ENCODE data around the gene ANKRD6.
A peak's percentile ranks its signal among the peaks of the same experiment; 100 is the strongest.

The ANKRD6 gene

GRCh38 chr6:89566930-89567629 lies 134.1 kb downstream of the ANKRD6 start:
- DNase-seq: no peak

- no peak for DNase-seq
Observed at GRCh38 chr6:89567630-89568390, 134.9 kb downstream of the ANKRD6 start.

GRCh38 chr6:89574910-89575561 lies 142.1 kb downstream of the ANKRD6 start:
- DNase-seq: no peak

GRCh38 chr6:89575562-89575960 lies 142.6 kb downstream of the ANKRD6 start:
- no peak for DNase-seq

- no peak for DNase-seq
Observed at GRCh38 chr6:89580997-89581666, 148.2 kb downstream of the ANKRD6 start.

GRCh38 chr6:89581689-89582088 lies 148.7 kb downstream of the ANKRD6 start:
- DNase-seq: no peak

GRCh38 chr6:89582669-89583325 lies 149.8 kb downstream of the ANKRD6 start:
- DNase-seq: no peak

GRCh38 chr6:89583559-89583958 lies 150.6 kb downstream of the ANKRD6 start:
- no peak for DNase-seq

- DNase-seq: no peak
Observed at GRCh38 chr6:89584539-89584938, 151.6 kb downstream of the ANKRD6 start.

- no peak for DNase-seq
Observed at GRCh38 chr6:89585154-89585553, 152.2 kb downstream of the ANKRD6 start.

GRCh38 chr6:89589297-89590025 lies 156.5 kb downstream of the ANKRD6 start:
- no peak for DNase-seq

GRCh38 chr6:89590133-89590532 lies 157.2 kb downstream of the ANKRD6 start:
- DNase-seq: no peak

GRCh38 chr6:89591745-89592144 lies 158.8 kb downstream of the ANKRD6 start:
- DNase-seq: no peak

- no peak for DNase-seq
Observed at GRCh38 chr6:89596056-89596455, 163.1 kb downstream of the ANKRD6 start.

GRCh38 chr6:89596484-89596883 lies 163.5 kb downstream of the ANKRD6 start:
- no peak for DNase-seq

- no peak for DNase-seq
Observed at GRCh38 chr6:89597372-89597771, 164.4 kb downstream of the ANKRD6 start.

GRCh38 chr6:89597988-89598387 lies 165.0 kb downstream of the ANKRD6 start:
- DNase-seq: peak; percentile 49

GRCh38 chr6:89599727-89600126 lies 166.8 kb downstream of the ANKRD6 start:
- no peak for DNase-seq

- no peak for DNase-seq
Observed at GRCh38 chr6:89602166-89602565, 169.2 kb downstream of the ANKRD6 start.

- no peak for DNase-seq
Observed at GRCh38 chr6:89604653-89605052, 171.7 kb downstream of the ANKRD6 start.

- DNase-seq: no peak
Observed at GRCh38 chr6:89605861-89606260, 172.9 kb downstream of the ANKRD6 start.

GRCh38 chr6:89610149-89610642 lies 177.2 kb downstream of the ANKRD6 start:
- peak; percentile 70 for DNase-seq

Measured in hematopoietic multipotent progenitor cell treated with erythropoietin and hydrocortisone succinate and interleukin-3 and kit ligand, for 8 days (in vitro differentiated cells).